NCI-H1930 (cell line): ENCODE measurements around the gene PAIP1.
"Not testable (repeated sequence)": the region's sequence is repeated elsewhere in the genome, so short reads cannot be mapped to it uniquely, and the experiment has no call there.

Experiments
- DNase-seq, 2 experiments: peaks; one replicate each; lab custom pipeline; 2025; lab: John Stamatoyannopoulos, UW

Gene PAIP1, protein sequence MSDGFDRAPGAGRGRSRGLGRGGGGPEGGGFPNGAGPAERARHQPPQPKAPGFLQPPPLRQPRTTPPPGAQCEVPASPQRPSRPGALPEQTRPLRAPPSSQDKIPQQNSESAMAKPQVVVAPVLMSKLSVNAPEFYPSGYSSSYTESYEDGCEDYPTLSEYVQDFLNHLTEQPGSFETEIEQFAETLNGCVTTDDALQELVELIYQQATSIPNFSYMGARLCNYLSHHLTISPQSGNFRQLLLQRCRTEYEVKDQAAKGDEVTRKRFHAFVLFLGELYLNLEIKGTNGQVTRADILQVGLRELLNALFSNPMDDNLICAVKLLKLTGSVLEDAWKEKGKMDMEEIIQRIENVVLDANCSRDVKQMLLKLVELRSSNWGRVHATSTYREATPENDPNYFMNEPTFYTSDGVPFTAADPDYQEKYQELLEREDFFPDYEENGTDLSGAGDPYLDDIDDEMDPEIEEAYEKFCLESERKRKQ

DNA sequence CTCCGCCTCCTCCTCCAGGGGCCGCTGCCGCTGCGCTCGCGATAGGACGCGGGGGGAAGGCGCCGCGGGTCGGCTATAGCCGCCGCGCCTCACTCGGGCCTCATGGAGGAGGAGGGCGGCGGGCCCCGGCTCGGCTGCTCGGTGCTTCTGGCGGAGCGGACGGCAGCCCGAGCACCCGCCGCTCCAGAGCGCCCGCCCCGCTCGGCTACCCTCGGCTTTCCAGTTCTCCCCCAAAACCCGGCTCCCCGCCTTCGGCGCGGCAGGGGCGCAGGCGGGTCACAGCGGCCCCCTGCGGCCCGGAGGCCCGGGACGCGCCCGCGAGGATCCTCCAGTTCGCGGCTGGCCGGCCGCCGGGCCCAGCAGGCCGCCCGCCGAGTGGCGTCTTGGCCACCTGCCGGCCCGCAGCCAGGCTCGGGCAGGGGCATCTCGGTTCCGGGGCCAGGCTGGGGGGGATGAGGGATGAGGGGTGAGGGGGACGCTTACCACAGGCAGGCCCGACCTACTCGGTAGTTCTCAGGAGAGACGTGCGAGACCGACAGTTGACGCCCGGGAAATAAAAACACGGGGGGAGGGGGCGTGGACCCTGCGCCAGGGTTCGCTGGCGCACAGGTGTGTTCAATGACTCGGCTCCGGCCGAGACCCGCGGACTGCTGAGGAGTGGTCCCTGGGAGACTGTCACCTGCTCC is at the start of gene PAIP1:
TSS of gene PAIP1 (minus strand) at position 221 of the 686 bp plus-strand sequence. CDS start 231 bp downstream, outside the sequence.
- DNase-seq, result peak; percentile 88 to 94

DNA sequence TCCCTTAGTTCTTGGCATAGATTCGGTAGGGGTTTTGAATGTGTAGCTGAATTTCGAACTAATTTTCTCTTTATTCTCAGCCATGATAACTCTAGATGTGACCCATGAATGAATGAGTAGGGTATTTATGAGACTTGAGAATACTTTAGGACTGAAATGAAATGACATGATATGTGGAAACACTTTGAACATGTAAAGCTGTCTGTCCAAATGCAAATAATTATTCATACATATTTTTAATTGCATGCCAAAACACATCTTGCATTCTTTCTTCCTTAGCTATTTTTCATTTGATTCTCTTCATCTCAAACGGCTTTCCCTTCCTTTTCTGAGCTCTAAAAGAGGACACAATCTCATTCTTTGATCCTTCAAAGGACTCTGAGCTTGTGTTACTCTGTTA is 49.5 kb upstream of the PAIP1 start:
- DNase-seq, result no peak

DNA sequence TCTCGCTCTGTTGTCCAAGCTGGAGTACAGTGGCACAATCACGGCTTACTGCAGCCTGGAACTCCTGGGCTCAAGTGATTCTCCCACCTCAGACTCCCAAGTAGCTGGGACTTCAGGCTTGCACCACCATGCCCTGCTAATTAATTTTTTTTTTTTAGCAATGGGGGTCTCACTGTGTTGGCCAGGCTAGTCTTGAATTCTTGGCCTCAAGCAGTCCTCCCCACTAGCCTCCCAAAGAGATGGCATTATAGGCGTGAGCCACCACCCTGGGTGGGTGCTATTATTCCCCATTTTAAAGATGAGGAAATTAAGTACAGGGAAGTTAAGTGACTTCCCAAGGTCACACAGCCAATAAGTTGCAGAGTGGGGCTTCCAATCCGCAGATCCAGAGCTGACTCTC is 47.8 kb upstream of the PAIP1 start:
- no peak for DNase-seq

DNA sequence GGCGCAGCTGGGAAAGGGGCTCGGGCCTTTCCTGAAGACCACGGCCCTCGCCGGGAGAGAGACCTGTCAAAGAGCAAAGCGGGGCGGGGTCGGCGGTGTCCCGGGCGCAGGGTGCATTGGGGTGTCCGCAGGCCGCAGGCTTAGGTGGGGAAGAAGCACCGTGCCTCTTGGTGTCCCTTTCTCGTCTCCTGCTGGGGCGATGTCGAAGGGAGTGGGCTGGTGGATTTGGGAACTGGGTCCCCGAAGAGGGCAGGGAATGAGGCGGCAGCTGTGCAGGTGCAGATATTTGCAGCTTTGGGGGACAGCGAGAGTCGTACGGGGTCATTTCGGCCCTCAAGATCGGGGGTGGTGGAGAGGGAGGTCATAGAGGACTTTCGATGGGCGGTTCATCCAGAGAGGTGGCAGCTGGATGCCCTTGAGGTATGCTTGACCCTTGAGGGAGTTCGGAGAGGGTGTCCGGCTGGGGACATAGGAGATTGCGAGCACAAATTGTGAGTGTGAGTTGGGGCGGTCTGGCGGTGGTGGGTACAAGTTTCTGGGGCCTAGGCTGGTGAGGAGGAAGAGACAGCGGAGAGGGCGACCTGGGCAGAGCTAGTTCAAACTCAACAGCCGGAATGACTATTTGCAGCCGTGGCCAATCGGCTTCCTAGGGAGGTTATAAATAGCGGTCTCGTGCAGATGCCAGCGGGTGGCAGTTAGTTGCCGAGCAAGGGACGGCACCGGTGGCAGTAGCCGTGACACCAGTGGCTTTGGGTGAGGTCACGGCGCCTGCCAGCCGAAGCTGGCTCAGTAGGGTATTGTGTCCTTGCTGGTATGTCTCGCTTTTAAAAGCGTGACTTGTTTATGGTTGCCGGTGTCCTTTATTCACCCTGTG is 46.7 kb upstream of the PAIP1 start:
- no peak for DNase-seq

DNA sequence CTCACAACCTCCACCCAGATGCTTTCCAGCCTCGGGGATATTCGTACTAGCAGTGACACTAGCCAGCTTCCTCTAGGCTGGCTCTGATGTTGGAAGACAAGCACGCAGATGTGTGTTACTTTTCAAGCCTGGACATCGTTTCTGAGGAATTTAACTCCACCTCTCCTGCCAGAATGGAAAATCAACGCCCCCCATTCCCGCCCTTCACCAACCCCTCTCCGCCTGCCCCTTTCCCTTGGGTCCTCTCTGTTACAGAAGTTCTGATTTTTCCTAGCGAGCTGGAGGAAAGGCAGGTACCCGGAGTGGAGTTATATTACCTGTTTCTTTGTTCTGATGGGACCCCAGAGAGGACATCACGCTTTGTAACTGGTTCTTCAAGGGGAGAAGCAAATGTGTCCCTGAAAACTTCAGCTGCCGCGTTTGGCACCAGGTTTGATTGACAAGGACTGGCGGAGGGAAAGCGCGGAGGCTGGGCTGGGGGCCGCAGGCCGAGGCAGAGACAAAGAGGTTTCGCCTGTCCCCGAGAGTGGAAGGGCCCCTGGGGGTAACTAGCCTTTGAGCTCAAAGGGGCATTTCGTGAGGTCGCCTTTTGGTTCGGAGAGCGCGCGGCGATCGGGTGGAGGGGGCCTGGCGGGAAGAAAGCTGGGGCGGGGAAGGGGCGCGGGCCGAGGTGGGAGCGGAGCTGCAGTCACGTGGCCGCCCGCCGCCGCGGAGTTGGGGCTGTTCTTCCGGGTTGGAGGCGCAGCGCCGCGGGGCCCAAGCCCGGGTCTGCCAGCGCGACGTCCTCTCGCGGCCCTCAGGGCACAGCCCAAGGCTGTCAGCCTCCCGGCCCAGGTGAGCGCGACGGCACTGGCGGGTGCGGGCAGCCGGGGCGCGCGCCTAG is 45.8 kb upstream of the PAIP1 start, which contains the start of gene NNT:
TSS of gene NNT (plus strand) at position 720 of the 883 bp plus-strand sequence. CDS start 6,016 bp downstream, outside the sequence.
- peak; percentile 50 to 63 for DNase-seq

DNA sequence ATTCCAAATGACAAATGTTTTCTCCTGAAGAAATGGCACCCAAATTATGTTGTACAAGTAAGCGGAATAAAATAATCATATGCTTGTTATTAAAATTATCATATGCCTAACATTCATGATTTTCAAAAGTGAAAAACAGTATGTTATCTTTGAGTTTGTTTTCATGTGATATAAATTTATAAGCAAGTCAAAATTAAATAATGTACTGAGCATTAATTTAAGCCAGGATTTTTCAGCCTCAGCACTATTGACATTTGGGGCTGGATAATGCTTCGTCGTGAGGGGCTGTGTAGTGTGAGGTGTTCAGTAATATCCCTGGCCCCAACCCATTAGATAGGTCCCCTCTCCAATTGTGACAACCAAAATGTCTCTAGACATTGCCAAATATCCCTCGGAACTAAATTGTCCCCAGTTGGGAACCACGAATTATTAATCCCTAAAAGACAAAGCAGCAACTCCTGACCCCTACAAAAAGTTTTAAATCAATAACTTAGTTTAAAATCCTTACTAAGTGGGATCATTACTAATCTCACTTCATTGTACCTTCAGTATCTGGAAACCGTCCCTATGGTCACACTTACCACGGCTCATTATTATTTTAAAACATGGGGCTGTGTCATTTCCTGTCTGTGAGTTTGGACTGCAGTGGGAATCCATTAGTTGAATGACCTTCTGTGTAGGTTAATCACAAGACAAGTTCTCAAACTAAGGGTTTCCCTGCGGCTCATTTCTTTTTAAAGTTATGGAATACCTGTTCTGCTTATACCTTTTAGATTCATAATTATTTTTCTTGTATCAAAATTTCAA is 44.8 kb upstream of the PAIP1 start:
- DNase-seq, result no peak

DNA sequence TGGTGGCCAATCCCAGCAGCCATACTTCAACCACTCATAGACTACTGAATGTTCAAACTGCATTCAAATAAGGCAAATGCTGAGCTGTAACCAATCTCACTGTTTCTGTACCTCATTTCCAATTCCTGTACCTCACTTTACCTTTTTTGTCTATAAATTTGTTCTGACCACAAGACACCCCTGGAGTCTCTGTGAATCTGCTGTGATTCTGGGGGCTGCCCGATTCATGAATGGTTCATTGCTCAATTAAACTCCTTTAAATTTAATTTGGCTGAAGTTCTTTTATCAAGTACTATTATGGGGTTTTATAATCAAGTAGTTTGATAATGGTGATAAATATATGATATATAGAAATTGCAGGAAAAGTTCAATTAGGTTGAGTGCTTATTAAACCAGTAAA is 42.0 kb upstream of the PAIP1 start:
- DNase-seq, result not testable (repeated sequence)

DNA sequence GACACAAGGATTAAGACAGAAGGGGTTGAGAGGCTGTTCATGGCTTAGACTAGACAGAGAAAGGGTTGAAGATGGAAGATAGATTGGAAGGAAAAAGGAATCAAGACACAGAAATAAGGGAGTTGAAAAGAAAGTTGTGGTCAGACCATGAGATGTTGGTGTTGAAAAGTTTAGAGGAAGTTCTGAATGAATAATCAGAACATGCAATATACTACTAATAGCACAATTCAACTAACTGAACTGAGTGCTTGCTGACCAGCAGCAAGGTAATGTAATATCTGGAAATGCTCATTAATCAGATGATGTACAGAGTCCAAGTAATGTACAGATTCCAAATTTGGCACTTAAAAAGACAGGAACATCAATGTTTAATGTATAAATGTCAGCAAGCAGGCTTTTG is 35.5 kb upstream of the PAIP1 start:
- DNase-seq, result no peak

DNA sequence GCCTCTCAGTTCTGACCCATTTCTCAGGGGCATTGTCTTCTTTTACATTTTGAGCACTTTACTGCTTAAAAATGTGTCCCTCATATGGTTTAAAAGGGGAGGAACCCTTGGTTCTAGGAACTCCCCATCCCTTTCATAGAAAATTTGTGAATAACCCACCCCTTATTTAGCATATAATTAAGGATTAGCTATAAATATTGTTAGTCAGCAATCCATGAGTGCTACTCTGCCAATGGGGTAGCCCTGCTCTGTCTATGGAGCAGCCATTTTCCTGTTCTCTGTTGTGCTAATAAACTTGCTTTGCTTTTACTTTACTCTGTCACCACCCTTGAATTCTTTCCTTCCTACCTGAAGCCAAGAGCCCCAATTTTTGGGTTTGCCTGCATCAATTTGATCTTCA is 33.8 kb upstream of the PAIP1 start:
- no peak for DNase-seq

DNA sequence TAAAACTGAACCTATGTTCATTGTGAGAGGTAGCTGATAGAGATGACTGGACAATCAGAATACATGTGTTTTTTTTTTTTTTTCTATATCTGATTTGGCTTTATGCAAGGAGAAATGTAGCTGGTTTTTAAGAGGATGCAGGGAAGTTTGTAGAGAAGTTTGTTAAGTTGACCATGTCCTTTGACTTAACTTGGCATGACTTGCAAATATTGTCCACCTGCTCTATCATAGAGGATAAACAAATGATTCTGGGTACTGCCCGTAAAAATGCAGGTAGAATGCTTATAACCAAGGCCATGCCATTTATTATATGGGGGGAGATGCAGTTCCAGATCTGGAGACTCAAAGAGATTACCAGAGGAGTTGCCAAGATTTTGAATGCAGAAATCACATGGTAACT is 32.4 kb upstream of the PAIP1 start:
- no peak for DNase-seq

DNA sequence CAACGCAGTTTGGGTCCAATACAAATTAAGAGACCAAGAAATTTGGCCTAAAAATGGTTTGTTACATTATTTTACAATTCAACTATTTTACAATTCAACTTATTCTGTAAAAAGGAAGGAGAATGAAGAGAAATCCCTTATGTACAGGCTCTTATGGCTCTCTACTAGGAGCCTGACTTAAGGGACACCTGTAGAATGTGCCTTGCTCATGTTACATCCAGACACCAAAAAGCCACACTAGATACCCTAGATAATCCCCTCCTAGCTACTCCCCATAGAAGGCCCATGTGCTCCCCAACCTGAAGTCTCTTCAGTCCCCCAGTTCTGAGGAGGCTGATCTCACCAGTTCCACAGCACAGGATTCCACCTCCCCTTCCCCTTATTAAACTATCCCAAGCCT is 32.0 kb upstream of the PAIP1 start:
- no peak for DNase-seq

DNA sequence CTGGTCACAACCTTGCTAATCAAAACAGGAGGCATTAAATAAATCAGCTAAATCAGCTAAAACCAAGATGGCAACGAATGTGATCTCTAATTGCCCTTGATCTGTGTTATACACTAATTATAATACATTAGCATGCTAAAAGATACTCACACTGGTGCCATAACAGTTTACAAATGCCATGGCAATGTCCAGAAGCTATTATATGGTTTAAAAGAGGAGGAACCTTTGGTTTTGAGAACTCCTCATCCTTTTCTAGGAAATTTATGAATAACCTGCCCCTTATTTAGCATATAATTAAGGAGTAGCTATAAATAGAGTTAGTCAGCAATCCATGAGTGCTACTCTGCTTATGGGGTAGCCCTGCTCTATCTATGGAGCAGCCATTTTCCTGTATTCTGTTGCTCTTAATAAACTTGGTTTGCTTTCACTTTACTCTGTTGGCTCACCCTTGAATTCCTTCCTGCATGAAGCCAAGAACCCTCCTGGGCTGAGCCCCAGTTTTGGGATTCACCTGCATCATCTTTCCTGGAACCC is 27.4 kb upstream of the PAIP1 start:
- no peak for DNase-seq

DNA sequence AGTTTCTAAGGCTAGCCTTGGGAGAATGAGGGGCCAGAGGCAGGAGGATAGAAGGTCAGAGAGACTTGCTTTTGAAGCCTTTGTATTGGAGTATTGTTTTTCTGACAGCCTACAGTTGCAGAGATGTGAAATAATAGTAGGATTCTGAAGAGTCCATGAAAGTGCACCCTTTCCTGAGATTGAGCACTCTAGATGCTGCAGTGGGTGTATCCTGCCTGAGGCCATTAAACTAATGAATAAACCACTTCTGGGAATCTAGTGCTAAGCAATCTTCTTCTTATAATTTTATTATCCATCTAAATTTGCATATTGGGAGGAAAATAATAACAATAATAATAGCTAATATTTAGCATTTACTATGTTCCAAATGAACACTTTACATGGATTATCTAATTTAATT is 26.8 kb upstream of the PAIP1 start:
- no peak for DNase-seq

DNA sequence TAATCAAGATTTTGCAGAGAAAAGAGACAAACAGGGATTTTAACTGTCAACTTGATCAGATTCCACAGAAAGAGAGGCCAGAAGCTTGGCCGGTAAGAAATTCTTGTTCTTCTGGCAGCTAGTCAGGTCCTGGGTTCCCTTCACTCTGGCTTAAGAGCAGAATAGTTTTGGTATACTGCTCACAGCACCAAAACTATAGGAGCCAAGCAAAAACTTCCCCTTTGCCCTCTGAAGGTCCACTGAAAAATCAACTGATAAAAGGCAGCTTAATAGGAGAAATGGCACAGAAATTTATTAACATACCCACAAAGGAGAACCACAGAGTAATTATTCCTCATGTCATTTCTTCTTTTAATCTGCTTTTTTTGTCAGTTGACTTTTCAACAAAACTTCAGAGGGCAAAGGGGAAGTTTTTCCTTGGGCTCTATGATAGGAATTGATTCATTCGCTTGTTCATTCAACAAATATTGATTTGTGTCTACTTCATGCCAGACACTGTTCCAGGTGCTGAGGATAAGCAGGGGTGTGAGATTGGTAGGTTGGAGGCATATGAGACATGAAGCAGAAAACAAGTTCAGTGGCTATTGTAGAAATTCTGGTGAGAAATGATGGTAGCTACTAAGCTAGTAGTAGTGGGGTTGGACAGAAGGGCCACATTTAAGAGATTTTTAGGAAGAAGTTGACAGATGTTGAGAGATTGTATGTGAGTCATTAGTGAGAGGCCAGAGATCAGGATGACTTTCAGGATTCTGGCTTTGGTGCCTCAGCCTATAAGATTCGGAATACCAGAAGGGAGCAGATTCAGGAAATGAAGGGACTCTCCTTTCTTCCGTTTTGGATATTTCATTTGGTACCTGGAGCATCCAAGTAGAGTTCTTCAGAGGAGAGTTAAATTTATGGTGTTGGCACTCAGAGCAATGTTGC is 25.5 kb upstream of the PAIP1 start:
- no peak for DNase-seq

DNA sequence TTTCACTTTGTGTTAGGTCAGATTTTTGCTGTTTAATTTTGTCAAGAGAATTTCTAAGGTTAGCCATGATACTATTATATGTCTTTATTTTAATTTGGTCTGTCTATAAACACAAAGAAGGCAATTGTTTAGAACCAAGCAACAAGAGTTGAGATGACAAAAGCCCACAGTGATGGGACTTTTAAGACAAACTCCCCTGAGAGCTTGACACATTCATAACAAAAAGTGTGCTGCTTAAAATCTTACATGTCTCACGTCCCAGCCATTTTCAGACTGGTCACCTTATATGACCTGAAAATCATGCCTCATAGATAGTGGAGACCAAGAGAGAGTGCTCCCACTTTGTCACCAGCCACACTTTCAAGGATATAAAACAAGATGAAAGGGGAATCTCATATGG is 24.5 kb upstream of the PAIP1 start:
- no peak for DNase-seq

DNA sequence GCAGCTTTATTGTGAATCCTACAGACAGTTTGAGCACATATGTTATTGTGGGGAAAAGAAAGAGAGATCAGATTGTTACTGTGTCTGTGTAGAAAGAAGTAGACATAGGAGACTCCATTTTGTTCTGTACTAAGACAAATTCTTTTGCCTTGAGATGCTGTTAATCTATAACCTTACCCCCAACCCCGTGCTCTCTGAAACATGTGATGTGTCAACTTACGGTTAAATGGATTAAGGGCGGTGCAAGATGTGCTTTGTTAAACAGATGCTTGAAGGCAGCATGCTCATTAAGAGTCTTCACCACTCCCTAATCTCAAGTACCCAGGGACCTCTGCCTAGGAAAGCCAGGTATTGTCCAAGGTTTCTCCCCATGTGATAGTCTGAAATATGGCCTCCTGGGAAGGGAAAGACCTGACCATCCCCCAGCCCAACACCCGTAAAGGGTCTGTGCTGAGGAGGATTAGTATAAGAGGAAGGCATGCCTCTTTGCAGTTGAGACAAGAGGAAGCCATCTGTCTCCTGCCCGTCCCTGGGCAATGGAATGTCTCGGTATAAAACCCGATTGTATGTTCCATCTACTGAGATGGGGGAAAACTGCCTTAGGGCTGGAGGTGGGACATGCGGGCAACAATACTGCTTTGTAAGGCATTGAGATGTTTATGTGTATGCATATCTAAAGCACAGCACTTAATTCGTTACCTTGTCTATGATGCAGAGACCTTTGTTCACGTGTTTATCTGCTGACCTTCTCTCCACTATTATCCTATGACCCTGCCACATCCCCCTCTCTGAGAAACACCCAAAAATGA is 23.7 kb upstream of the PAIP1 start:
- DNase-seq, result not testable (repeated sequence)

DNA sequence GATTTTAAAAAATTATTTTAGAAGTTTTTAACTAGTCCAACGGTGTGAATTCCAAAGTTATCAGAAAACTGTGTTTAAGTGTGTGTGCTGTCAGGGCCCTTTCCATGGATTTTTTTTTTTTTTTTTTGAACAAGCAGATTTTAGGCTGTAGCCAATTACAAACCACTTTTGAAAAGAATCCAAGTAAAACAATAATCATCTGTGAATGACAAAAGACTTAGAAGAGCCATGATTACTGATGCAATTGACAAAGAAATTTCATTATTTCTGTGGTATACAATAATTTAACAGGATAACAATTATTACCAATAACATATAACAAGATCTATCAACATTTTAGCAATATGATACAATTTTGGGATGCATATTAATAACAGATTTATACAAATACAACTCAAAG is 16.2 kb upstream of the PAIP1 start:
- DNase-seq, result no peak

DNA sequence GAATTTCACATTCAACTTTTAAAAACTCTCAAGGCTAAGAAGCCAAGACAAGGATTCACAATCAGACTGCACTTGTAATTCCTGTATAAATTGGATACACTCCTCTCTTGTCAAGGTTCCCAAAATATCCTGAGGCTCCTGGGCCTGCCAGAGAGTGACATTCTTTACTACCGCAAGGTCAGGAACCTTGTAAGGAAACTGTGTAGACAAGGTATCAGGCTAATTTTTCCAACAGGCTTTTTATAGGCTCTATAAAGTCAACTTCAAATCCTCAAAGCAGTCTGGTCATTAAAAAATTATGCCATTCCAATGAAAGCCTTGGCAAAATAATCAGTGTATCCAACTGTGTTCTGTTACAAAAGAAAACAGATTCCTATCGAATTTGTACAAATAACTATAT is 15.5 kb upstream of the PAIP1 start:
- no peak for DNase-seq
